Skeletal muscle tissue (tissue), 4 donors: ENCODE measurements around the gene UNC119B. TPM values are rescaled to one million over a fixed set of nuclear protein-coding genes. Genes with fewer than 3 reads are reported as not detected.

Experiments
- H3K27ac ChIP-seq: one replicate; pipeline ENCODE4 v1.7.0; 2013; ENCODE audit warnings: mild to moderate bottlenecking, low read depth, low read length, inconsistent platforms
- H3K27me3 ChIP-seq, 3 donors: one replicate each; pipeline ENCODE4 v1.7.0; 2013; ENCODE audit warnings: low read length in 3 of 3; ENCODE audit not compliant: control insufficient read depth in 3 of 3, insufficient read depth in 3 of 3
- H3K36me3 ChIP-seq, 3 donors: one replicate each; pipeline ENCODE4 v1.7.0; 2013; ENCODE audit warnings: low read length in 3 of 3; ENCODE audit not compliant: control insufficient read depth in 3 of 3, insufficient read depth in 3 of 3
- H3K4me1 ChIP-seq, 3 donors: one replicate each; pipeline ENCODE4 v1.7.0; 2013; ENCODE audit warnings: low read length in 3 of 3, mild to moderate bottlenecking in 3 of 3; ENCODE audit not compliant: control insufficient read depth in 3 of 3, insufficient read depth in 3 of 3
- H3K4me3 ChIP-seq, 3 donors: one replicate each; pipeline ENCODE4 v1.7.0; 2013; ENCODE audit warnings: low read length in 3 of 3
- H3K9ac ChIP-seq, 3 donors: one replicate each; pipeline ENCODE4 v1.7.0; 2013; ENCODE audit warnings: low read length in 3 of 3, mild to moderate bottlenecking in 3 of 3, moderate library complexity in 2 of 3, low read depth in 1 of 3
- H3K9me3 ChIP-seq, 3 donors: one replicate each; pipeline ENCODE4 v1.7.0; 2013; ENCODE audit warnings: low read length in 3 of 3; ENCODE audit not compliant: control insufficient read depth in 3 of 3
- total RNA-seq: library from RNA; depleted of rRNA; stranded (reverse); fragments of >200 nt; gene quantifications from one replicate; pipeline ENCODE4 v1.2.3, GENCODE V29; 2014
- donor health status: Osteomylitis.

The UNC119B gene
- total RNA-seq, 1 donor from 2014 or later: 7.3 TPM

GRCh38 chr12:120751389-120751788 lies 41.1 kb downstream of the UNC119B start:
- H3K9ac ChIP-seq: no peak overlapping the region
- H3K27me3 ChIP-seq: no peaks in the 10 kb centered on the region
- no peak overlapping the region for H3K4me3 ChIP-seq
- H3K4me1 ChIP-seq: peaks cover 0 to 3% (median 0%) of the 10 kb centered on the region in 3 donors
- H3K9me3 ChIP-seq: no peaks in the 10 kb centered on the region
- H3K27ac ChIP-seq: no peak overlapping the region
- H3K36me3 ChIP-seq: no peaks in the 10 kb centered on the region

GRCh38 chr12:120754792-120755191 lies 44.5 kb downstream of the UNC119B start:
- Histone ChIP-seq H3K27ac (no peak overlapping the region), H3K4me1 (peaks cover 12 to 27% (median 22%) of the 10 kb centered on the region in 3 donors), H3K9ac (no peak overlapping the region), H3K4me3 (no peak overlapping the region), H3K36me3 (peaks cover 0 to under 1% (median 0%) of the 10 kb centered on the region in 3 donors), H3K27me3 (no peaks in the 10 kb centered on the region), H3K9me3 (no peaks in the 10 kb centered on the region)

GRCh38 chr12:120755269-120755668 lies 45.0 kb downstream of the UNC119B start:
- Histone ChIP-seq H3K9me3 (no peaks in the 10 kb centered on the region), H3K4me1 (peaks cover 16 to 32% (median 26%) of the 10 kb centered on the region in 3 donors), H3K27ac (no peak overlapping the region), H3K27me3 (no peaks in the 10 kb centered on the region), H3K4me3 (no peak overlapping the region), H3K9ac (no peak overlapping the region), H3K36me3 (peaks cover 0 to 3% (median 0%) of the 10 kb centered on the region in 3 donors)

GRCh38 chr12:120757226-120757742 lies 47.0 kb downstream of the UNC119B start:
- no peaks in the 10 kb centered on the region for H3K27me3 ChIP-seq
- H3K27ac ChIP-seq: no peak overlapping the region
- no peaks in the 10 kb centered on the region for H3K9me3 ChIP-seq
- no peak overlapping the region for H3K4me3 ChIP-seq
- no peak overlapping the region for H3K9ac ChIP-seq
- peaks cover 35 to 52% (median 43%) of the 10 kb centered on the region in 3 donors for H3K4me1 ChIP-seq
- peaks cover 0 to 3% (median 0%) of the 10 kb centered on the region in 3 donors for H3K36me3 ChIP-seq

GRCh38 chr12:120757949-120758348 lies 47.7 kb downstream of the UNC119B start:
- Histone ChIP-seq H3K9me3 (no peaks in the 10 kb centered on the region), H3K36me3 (peaks cover 0 to 5% (median under 1%) of the 10 kb centered on the region in 3 donors), H3K9ac (no peak overlapping the region), H3K4me3 (peak overlapping the region in 2 of 3 donors; percentile 29 to 34), H3K27me3 (no peaks in the 10 kb centered on the region), H3K27ac (peak overlapping the region; percentile 87), H3K4me1 (peaks cover 35 to 53% (median 44%) of the 10 kb centered on the region in 3 donors)

GRCh38 chr12:120758798-120759590 lies 48.7 kb downstream of the UNC119B start:
- peak overlapping the region; percentile 87 for H3K27ac ChIP-seq
- peaks cover 35 to 56% (median 45%) of the 10 kb centered on the region in 3 donors for H3K4me1 ChIP-seq
- no peaks in the 10 kb centered on the region for H3K27me3 ChIP-seq
- H3K9ac ChIP-seq: peak overlapping the region in 1 of 3 donors; percentile 71
- no peaks in the 10 kb centered on the region for H3K9me3 ChIP-seq
- H3K36me3 ChIP-seq: peaks cover 2 to 12% (median 7%) of the 10 kb centered on the region in 3 donors
- peak overlapping the region in 1 of 3 donors; percentile 71 for H3K4me3 ChIP-seq

GRCh38 chr12:120759591-120760348 lies 49.5 kb downstream of the UNC119B start:
- Histone ChIP-seq H3K4me1 (peaks cover 35 to 56% (median 45%) of the 10 kb centered on the region in 3 donors), H3K27ac (peak overlapping the region; percentile 87), H3K9me3 (no peaks in the 10 kb centered on the region), H3K9ac (peak overlapping the region; percentile 18 to 71 (median 66)), H3K27me3 (no peaks in the 10 kb centered on the region), H3K4me3 (peak overlapping the region; percentile 27 to 71 (median 50)), H3K36me3 (peaks cover 8 to 17% (median 9%) of the 10 kb centered on the region in 3 donors)

GRCh38 chr12:120760349-120761254 lies 50.3 kb downstream of the UNC119B start:
- Histone ChIP-seq H3K9ac (peak overlapping the region; percentile 18 to 85 (median 71)), H3K9me3 (no peaks in the 10 kb centered on the region), H3K4me3 (peak overlapping the region; percentile 50 to 71 (median 66)), H3K4me1 (peaks cover 35 to 56% (median 45%) of the 10 kb centered on the region in 3 donors), H3K36me3 (peaks cover 12 to 18% (median 13%) of the 10 kb centered on the region in 3 donors), H3K27me3 (no peaks in the 10 kb centered on the region), H3K27ac (peak overlapping the region; percentile 87)

- Histone ChIP-seq H3K4me3 (peak overlapping the region; percentile 50 to 71 (median 66)), H3K36me3 (peaks cover 20 to 24% (median 21%) of the 10 kb centered on the region in 3 donors)
Measured at GRCh38 chr12:120761519-120761934, 51.3 kb downstream of the UNC119B start.

More at GRCh38 chr12:120761519-120761934, 51.3 kb downstream of the UNC119B start:
- peak overlapping the region; percentile 18 to 85 (median 71) for H3K9ac ChIP-seq
- H3K27ac ChIP-seq: peak overlapping the region; percentile 87
- H3K27me3 ChIP-seq: no peaks in the 10 kb centered on the region
- peaks cover 37 to 56% (median 45%) of the 10 kb centered on the region in 3 donors for H3K4me1 ChIP-seq
- H3K9me3 ChIP-seq: no peaks in the 10 kb centered on the region
